Lower leg skin (tissue), 3 donors: ENCODE results near the gene KCNT2.

Experiments used
- CTCF ChIP-seq, 3 donors: fragments of 450-650 bp; IDR thresholded peaks; one replicate each; pipeline ENCODE4 v1.5.1; 2016; ENCODE audit warnings: antibody characterized with exemption in 3 of 3, mild to moderate bottlenecking in 3 of 3, moderate library complexity in 2 of 3
- POLR2A ChIP-seq, 2 donors: fragments of 450-650 bp; IDR thresholded peaks; one replicate each; pipeline ENCODE4 v1.6.1; 2016 to 2017; ENCODE audit warnings: antibody characterized with exemption in 2 of 2, mild to moderate bottlenecking in 1 of 2, moderate library complexity in 1 of 2

GRCh38 chr1:196302420-196302819 is 305.8 kb downstream of the KCNT2 start:
- TF ChIP-seq CTCF (IDR thresholded peaks at IDR 0.05), result no peak
- no peak for TF ChIP-seq POLR2A (IDR thresholded peaks at IDR 0.05)
